Motor neuron (in vitro differentiated cells): ENCODE data around the gene CNPY4. TPM values are rescaled to one million over a fixed set of nuclear protein-coding genes. Genes with fewer than 3 reads are reported as not detected.

Source experiments
- ATAC-seq, 8 experiments: fragments of 200-7000 bp; cut with Tn5 transposase; replicated peaks in 6 of 8; 2 replicates each; pipeline ENCODE4 v1.8.0; 2021; ENCODE audit warnings: mild to moderate bottlenecking in 8 of 8, moderate library complexity in 8 of 8
- H3K27ac ChIP-seq, 2 donors: fragments of 250-450 bp; sonication (Bioruptor Pico); 2 replicates each; pipeline ENCODE4 v1.9.0; 2021; ENCODE audit warnings: antibody characterized with exemption in 2 of 2, mild to moderate bottlenecking in 2 of 2, moderate library complexity in 1 of 2
- H3K4me1 ChIP-seq, 2 donors: fragments of 250-450 bp; sonication (Bioruptor Pico); replicated peaks in 1 of 2; 2 replicates each; pipeline ENCODE4 v1.6.1; 2021; ENCODE audit warnings: antibody characterized with exemption in 2 of 2, mild to moderate bottlenecking in 2 of 2, moderate library complexity in 1 of 2
- H3K4me3 ChIP-seq, 5 donors: fragments of 250-450 bp; sonication (Bioruptor Pico); 2 replicates each; pipeline ENCODE4 v1.9.0; 2021; ENCODE audit warnings: antibody characterized with exemption in 5 of 5, mild to moderate bottlenecking in 5 of 5, moderate library complexity in 4 of 5
- WGBS, 10 experiments: fragments of 450-650 bp; shearing (Covaris generic); methylation state at CpG; one replicate each; pipeline ENCODE4 v1.0.0; 2022; 5-methylcytosine and 5-hydroxymethylcytosine counted together
- in situ Hi-C, 9 experiments: fragments of 400-800 bp; cut with MboI; loops; one replicate each; pipeline ENCODE4 v1.15.0; 2021; ENCODE audit warnings: low sequenced_read_pairs in 9 of 9, low pct_unique_long_range_greater_than_20kb in 2 of 9; ENCODE audit not compliant: unreplicated experiment in 9 of 9
- total RNA-seq, 8 experiments: library from RNA; unstranded; fragments of 300-600 nt; gene quantifications; 2 replicates each; pipeline versions ENCODE4 v1.2.3 to v1.2.4, GENCODE V29; 2022

The CNPY4 gene
- total RNA-seq, 8 experiments from 2014 or later, result 11.3 to 46.0 (median 16.2) TPM

DNA sequence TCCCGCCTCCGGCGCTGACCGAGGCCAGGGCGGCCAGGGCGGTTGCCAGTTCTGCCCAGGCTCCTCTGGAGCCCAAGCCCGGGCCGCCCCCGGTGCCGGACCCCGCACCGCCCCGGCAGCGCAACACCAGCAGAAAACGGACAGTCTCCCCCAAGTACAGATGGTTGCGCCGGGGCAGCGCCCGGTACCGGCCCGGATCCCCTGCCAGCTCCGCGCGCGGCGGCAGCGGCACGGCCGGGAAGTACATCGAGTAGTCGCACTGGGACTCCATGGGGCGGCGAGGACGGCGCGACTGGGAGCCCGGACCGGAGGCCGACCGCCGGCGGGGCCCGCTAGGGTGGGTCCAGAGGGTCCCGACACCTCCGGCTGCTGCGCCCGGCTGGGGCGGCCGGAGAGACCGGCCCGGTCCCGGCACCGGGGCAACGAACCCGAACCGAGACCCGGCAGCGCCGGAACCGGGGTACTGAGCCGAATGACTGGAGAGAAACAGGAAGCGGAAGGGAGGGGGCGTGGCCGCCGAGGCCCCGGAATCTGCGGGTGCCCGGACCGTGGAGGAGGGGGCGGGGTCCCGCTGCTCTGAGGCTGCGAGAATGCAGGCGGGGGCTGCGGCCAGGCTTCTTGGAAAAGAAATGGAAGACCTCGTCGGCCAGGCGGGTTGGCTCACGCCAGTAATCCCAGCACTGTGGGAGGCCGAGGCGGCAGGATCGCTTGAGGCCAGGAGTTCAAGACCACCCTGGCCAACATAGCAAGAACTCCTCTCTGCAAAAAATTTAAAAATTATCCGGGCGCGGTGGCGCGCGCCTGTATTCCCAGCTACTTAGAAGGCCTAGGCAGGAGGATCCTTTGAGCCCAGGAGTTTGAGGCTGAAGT, 39.0 kb downstream of the CNPY4 start, which contains the start of gene TRAPPC14:
Gene TRAPPC14, minus strand, starts transcription at position 495 of the 870 bp plus-strand sequence. Its CDS starts 224 bp downstream, at position 271.
- in situ Hi-C loops, result no loop called here
- peak; percentile 81 to 91 (median 86) for ATAC-seq
- 0 to 33% (median 20%) methylated on average over 2 to 7 of the region's 87 CpGs; no CpG with 5 or more reads in 7 of the 10 experiments for WGBS, 10 experiments
- Histone ChIP-seq H3K4me1 (peaks cover 6 to 10% of the 10 kb centered on the region in 2 donors), H3K27ac (peak within 1 kb of the TSS; percentile 50 to 54), H3K4me3 (peak within 1 kb of the TSS; percentile 69 to 93 (median 83))

DNA sequence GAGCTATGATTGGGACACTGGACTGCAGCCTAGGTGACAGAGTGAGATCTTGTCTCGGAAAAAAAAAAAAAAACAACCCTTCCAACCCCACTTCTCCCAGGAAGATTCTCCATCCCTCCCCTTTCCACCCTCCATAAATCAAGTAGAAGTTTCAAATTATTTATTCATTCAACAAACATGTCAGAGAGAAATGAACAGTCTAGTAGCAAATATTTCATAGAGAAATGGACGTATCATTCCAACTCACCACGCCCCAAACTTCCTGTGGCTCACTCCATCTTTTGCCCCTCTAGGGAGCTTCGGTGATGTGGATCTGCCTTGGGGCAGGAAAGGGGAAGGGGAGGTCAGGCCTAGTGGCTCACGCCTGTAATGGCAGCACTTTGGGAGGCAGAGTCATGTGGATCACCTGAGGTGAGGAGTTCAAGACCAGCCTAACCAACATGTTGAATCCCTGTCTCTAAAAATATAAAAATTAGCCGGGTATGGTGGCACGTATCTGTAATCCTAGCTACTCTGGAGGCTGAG, 39.7 kb downstream of the CNPY4 start:
- Histone ChIP-seq H3K4me3 (peak overlapping the region; percentile 69 to 93 (median 83)), H3K4me1 (peaks cover 6 to 10% of the 10 kb centered on the region in 2 donors), H3K27ac (peak overlapping the region; percentile 50 to 54)
- in situ Hi-C loops, result no loop called here
- 34 to 96% (median 72%) methylated on average over 2 to 5 of the region's 7 CpGs; no CpG with 5 or more reads in 2 of the 10 experiments for WGBS, 10 experiments
- no peak for ATAC-seq

DNA sequence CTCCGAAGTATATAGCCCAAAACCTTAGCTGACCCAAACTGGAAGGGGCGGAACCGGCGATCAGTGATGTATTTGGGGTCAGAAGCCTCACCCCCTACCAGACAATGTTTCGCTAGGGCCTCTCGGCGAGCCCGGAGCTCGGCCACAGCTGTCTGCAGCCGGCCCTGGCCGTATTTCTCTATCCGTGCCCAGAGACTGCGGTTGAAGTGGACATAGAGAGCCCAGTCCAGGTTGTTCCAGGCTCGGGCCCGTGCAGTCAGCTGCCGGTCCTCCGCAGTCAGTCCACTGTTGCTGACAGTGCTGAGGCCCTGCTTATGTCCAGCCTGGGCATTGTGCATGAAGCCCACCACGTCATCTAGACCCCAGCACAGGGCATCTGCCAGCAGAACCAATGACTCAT, 40.6 kb downstream of the CNPY4 start:
- no peak overlapping the region for H3K27ac ChIP-seq
- H3K4me3 ChIP-seq, result no peak overlapping the region
- H3K4me1 ChIP-seq, result peaks cover 6 to 10% of the 10 kb centered on the region in 2 donors
- WGBS, 10 experiments, result 88 to 100% (median 91%) methylated on average over 3 to 8 of the region's 18 CpGs; no CpG with 5 or more reads in 5 of the 10 experiments
- in situ Hi-C loops, result no loop called here
- no peak for ATAC-seq

DNA sequence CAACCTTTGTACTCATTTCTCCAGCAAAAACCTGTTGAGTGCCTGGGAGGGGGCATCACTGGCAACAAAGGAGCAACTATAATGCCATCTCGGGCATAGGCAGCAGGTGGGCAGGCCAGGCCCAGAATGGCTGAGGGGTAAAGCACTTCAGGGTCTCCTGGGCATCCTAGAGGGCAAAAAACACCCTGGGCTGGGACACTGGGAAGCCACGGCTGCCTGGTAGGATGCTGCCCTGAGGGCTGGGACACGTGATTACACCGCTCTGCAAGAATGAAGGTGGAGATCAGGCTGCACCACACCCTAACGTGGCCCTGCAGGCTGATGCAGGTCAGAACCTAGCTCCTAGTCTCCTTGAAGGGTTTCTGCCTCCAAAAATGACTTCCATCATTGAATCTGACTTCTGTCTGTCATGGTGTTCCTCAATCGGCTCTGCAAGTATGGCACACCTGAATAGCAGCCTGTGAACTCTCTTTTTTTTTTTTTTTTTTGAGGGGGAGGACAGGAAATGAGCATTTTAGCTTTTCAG, 43.6 kb downstream of the CNPY4 start:
- 47 to 100% (median 60%) methylated on average over 1 to 6 of the region's 6 CpGs; no CpG with 5 or more reads in 1 of the 10 experiments for WGBS, 10 experiments
- no peak overlapping the region for H3K27ac ChIP-seq
- peak in 2 of 8 experiments; percentile 9 to 36 for ATAC-seq
- H3K4me3 ChIP-seq, result no peak overlapping the region
- H3K4me1 ChIP-seq, result peaks cover 13% of the 10 kb centered on the region in 2 donors
- in situ Hi-C loops, result no loop called here

DNA sequence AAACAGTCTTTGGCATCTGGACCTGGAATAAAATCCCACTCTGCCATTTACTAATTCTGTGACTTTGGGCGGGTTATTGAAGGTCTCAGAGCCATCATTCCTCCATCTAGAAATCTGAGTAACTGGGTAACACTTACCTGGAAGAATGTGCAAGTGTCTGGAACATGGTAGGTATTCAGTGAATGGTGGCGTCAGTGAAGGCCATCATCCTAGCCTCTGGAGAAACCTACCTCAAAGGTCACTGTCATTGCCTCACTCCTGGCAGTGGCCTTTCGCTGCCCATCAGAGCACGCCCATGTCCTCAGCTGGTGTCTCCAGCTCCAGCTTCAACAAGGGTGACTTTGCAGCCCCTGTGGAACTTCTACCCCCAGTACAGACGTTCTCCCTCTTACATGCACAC, 44.4 kb downstream of the CNPY4 start:
- no peak overlapping the region for H3K4me3 ChIP-seq
- WGBS, 10 experiments, result 79 to 94% (median 92%) methylated on average over 1 to 4 of the region's 5 CpGs; no CpG with 5 or more reads in 5 of the 10 experiments
- in situ Hi-C loops, result no loop called here

DNA sequence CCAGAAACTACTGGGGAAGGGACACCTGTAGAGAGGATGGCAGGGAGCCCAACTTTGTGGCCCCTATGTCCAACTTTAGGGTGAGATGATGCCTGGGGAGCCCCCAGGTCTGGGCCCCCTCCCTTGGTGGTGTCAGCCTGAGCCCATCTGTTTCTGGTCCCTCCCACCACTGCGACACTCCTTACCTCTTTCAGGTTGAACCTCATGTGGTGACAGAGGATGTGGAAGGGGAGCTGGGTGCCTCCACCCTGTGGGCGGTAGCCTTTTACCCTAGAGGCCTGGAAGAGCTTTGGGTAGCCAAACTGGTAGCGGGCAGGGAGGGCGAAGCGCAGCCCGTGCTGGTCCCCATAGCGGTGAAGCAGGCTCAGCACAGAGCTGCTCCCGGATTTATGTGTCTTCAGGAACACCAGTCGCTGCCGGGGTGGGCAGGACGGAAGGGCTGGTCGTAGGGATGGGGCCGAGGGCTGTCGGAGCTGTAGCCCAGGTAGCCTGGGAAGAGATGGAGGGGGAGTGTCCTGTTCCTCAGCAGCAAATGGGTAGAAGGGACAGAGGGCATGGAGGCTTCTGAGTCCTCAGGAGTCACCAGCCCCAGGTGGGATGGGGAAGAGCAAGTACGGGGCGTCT, 47.0 kb downstream of the CNPY4 start:
- H3K27ac ChIP-seq, result no peak overlapping the region
- in situ Hi-C loops, result no loop called here
- ATAC-seq, result no peak
- no peak overlapping the region for H3K4me3 ChIP-seq
- H3K4me1 ChIP-seq, result peaks cover 16 to 29% of the 10 kb centered on the region in 2 donors
- 40 to 100% (median 81%) methylated on average over 1 to 8 of the region's 16 CpGs; no CpG with 5 or more reads in 7 of the 10 experiments for WGBS, 10 experiments

More for the DNA sequence above, 44.4 kb downstream of the CNPY4 start:
- Histone ChIP-seq H3K27ac (no peak overlapping the region), H3K4me1 (peaks cover 16 to 19% of the 10 kb centered on the region in 2 donors)
- no peak for ATAC-seq

DNA sequence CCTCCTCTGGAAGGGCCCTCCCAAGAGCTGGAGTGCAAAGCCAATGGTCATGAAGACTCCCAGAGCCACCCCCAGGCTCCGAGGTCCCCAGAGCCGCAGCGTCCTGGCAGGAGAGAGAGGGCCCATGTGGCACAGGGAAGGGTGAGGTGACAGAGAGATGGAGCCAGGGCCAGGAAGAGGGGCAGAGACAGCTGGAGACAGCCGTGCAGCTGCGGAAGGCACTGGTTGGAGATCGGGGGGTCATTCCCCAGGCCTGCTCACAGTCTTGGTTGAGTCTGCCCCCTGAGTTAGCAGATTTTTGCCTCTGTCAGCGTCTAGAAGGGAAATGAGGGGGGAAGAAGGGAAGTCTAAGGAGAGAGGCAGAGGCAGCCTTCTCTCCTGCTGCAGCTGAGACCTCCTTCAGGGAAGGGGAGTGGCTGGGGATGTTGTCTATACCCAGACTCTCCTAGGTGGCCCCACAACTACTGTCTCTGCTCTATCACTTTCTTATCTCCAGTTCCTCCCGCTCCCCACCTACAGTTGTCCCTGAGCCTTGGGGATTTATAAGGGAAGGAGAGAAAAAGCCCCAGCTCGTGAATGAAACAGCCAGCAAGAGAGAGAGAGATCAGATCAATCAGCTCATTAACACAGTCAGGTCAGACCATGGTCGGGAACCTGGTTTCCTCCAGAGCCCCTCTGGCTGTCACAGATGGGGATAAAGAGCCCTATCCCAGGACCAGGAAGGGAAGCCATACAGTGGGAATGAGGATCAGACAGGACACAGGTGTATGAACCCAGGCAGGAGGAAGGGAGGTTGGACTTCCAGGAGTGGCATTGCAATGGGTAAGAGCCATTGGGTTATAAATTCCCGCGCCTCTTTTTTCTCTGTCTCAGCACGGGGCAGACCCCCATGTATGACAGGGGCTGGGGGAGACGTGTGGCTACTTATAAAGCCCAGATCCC, 47.8 kb downstream of the CNPY4 start:
- peak in 3 of 8 experiments; percentile 8 to 14 (median 9) for ATAC-seq

DNA sequence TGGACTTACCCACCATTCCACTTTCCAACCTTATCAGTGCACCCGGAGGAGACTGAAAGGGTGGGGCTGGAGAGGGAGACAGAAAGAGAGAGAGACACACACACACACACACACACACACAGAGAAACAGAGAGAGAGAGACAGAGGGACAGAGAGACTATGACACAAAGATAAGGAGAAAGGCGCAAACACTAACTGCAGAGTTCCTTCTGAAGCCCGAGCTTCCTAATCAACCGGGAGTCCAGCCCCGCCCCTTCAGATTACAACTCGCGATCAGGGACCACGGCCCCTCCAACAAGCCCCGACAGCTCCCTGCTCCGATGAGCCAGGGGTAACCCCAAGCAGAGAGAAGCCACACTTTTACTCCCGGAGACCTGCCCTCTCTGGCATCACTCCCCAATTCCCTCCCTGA, 48.5 kb downstream of the CNPY4 start:
- in situ Hi-C loops, result no loop called here
- WGBS, 10 experiments, result 9 to 20% (median 15%) methylated on average over 2 to 4 of the region's 11 CpGs; no CpG with 5 or more reads in 7 of the 10 experiments

More for the DNA sequence above, 47.8 kb downstream of the CNPY4 start:
- in situ Hi-C loops, result no loop called here
- no peak overlapping the region for H3K27ac ChIP-seq
- WGBS, 10 experiments, result 11 to 73% (median 42%) methylated on average over 1 to 4 of the region's 14 CpGs; no CpG with 5 or more reads in 4 of the 10 experiments
- H3K4me3 ChIP-seq, result peak overlapping the region in 1 of 5 donors; percentile 15
- peaks cover 18 to 32% of the 10 kb centered on the region in 2 donors for H3K4me1 ChIP-seq

DNA sequence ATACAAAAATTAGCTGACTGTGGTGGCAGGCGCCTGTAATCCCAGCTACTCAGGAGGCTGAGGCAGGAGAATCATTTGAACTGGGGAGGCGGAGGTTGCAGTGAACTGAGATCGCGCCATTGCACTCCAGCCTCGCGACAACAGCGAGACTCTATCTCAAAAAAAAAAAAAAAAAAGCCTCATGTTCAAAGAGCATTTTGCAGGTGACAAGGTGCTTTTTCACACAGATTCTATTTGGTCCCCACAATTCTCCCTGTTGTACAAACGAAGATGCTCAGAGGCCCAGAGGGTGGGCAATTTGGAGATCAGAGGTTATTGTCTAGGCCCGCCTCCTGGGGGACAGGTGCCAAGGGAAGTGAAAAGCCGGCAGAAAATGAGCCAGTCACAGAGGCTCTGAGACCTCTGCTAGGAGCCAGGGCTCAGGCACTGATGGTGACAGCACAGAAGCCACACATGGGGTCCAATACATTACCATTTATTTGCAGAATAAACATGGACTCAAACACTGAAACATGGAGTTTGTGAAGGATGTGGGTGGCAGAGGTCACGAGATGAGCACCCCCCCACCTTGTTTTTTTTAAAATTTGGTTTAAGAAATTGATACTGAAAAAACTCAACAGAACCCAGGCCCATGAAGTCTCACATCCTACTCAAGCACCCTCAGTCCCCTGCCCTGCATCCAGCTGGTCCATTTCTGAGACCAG, 49.9 kb downstream of the CNPY4 start:
- ATAC-seq, result no peak
- in situ Hi-C loops, result no loop called here
- Histone ChIP-seq H3K27ac (no peak overlapping the region), H3K4me1 (peaks cover 18 to 32% of the 10 kb centered on the region in 2 donors), H3K4me3 (no peak overlapping the region)
- WGBS, 10 experiments, result 63 to 100% (median 90%) methylated on average over 1 to 8 of the region's 11 CpGs; no CpG with 5 or more reads in 2 of the 10 experiments

More for the DNA sequence above, 48.5 kb downstream of the CNPY4 start:
- Histone ChIP-seq H3K4me1 (peaks cover 18 to 32% of the 10 kb centered on the region in 2 donors), H3K4me3 (peak overlapping the region in 2 of 5 donors; percentile 15 to 17), H3K27ac (no peak overlapping the region)
- ATAC-seq, result peak; percentile 3 to 43 (median 29)

DNA sequence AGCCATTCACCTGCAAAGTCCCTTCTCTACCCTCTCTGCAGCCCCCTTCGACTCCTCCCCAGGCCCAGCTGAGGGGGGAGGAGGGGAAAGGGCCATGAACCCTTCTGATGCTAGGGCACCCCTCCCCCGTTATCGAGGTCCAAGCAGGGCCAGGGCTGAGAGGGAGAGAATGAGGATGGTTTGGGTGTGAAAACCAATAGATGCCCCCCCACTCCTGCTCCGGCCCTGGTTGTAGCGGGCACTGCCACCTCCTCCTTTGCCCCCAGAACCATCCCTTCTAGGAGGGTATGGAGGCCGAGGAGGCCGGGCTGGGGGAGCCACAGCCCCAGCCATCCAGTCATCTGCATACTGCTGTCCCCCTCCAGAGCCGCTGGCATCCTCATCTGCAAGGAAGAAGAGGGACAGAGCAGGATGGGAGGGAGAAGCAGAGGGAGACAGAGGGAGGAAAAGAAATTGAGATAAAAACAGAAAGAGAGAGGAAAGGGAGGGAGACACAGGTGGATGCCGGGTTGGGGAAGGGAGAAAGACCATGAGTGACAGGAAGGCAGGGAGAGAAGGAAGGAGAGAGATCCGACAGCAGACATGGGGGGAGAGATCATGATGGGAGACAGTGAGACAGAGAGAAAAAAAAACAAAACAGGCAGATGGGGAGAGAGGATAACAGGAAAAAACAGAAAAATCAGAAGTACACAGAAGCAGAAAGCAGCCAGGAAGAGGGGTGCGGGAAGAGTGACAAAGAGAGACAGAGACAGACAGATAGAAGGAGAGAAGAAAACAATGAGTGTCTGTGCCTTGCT, 50.9 kb downstream of the CNPY4 start:
- Histone ChIP-seq H3K4me3 (no peak overlapping the region), H3K27ac (no peak overlapping the region), H3K4me1 (peaks cover 18 to 32% of the 10 kb centered on the region in 2 donors)
- 40 to 97% (median 73%) methylated on average over 1 to 8 of the region's 11 CpGs; no CpG with 5 or more reads in 2 of the 10 experiments for WGBS, 10 experiments
- in situ Hi-C loops, result no loop called here
- no peak for ATAC-seq
